PC-3 (cell line): Measurements from ENCODE around the gene IDH3G. TPM values are rescaled to one million over a fixed set of nuclear protein-coding genes. Genes with fewer than 3 reads are reported as not detected.

Source experiments
- ATAC-seq: fragments of 200-7000 bp; cut with Tn5 transposase; 2 replicates; pipeline ENCODE4 v1.9.1; 2020; ENCODE audit warnings: mild to moderate bottlenecking, moderate library complexity
- BruUV-seq: library from RNA; stranded (reverse); fragments of 400-500 nt; replicated peaks from 2 replicates; lab custom pipeline; 2021; lab: Mats Ljungman, UMichigan
- CTCF ChIA-PET: fragments of 300-600 bp; sonication (Branson Sonifier 250); formaldehyde crosslinking; loops from one replicate; lab custom pipeline; 2022; ENCODE audit warnings: antibody characterized with exemption; lab: Charles Lee
- POLR2A ChIA-PET: fragments of 300-600 bp; sonication (Branson Sonifier 250); formaldehyde crosslinking; loops from one replicate; lab custom pipeline; 2022; ENCODE audit warnings: antibody characterized with exemption; ENCODE audit not compliant: unreplicated experiment; lab: Charles Lee
- DNase-seq: peaks from one replicate; pipeline ENCODE4 v3.0.0-alpha.2; 2015
- H2AFZ ChIP-seq: fragments of 300-600 bp; sonication (generic); 2 replicates; pipeline ENCODE4 v1.6.0; 2016; ENCODE audit warnings: antibody characterized with exemption, low read length
- H3F3A ChIP-seq: fragments of 300-600 bp; sonication (generic); one replicate; pipeline ENCODE4 v1.6.0; 2017; ENCODE audit warnings: antibody characterized with exemption, low read length, control low read depth, mild to moderate bottlenecking; ENCODE audit not compliant: unreplicated experiment
- H3K27ac ChIP-seq: fragments of 300-600 bp; sonication (generic); 2 replicates; pipeline ENCODE4 v1.5.1; 2016; ENCODE audit warnings: mild to moderate bottlenecking, low read length
- H3K27me3 ChIP-seq: fragments of 300-600 bp; sonication (generic); 2 replicates; pipeline ENCODE4 v1.6.1; 2016; ENCODE audit warnings: low read length, mixed read lengths
- H3K36me3 ChIP-seq: fragments of 300-600 bp; sonication (generic); 2 replicates; pipeline ENCODE4 v1.6.1; 2016; ENCODE audit warnings: low read depth, mixed run types, low read length, mixed read lengths
- H3K4me1 ChIP-seq: fragments of 300-600 bp; sonication (generic); 2 replicates; pipeline ENCODE4 v1.5.1; 2016; ENCODE audit warnings: low read length; ENCODE audit not compliant: insufficient read depth
- H3K4me2 ChIP-seq: fragments of 300-600 bp; sonication (generic); 2 replicates; pipeline ENCODE4 v1.6.0; 2016; ENCODE audit warnings: low read length
- H3K4me3 ChIP-seq: fragments of 300-600 bp; sonication (generic); 2 replicates; pipeline ENCODE4 v1.5.1; 2016; ENCODE audit warnings: mild to moderate bottlenecking, low read length, mixed read lengths
- H3K79me2 ChIP-seq: fragments of 300-600 bp; sonication (generic); 2 replicates; pipeline ENCODE4 v1.6.1; 2017; ENCODE audit warnings: low read length, mixed read lengths
- H3K9ac ChIP-seq: fragments of 300-600 bp; sonication (generic); 2 replicates; pipeline ENCODE4 v1.6.0; 2016; ENCODE audit warnings: mild to moderate bottlenecking, low read length
- H3K9me2 ChIP-seq: fragments of 300-600 bp; sonication (generic); replicated peaks from 2 replicates; pipeline ENCODE4 v1.6.1; 2016; ENCODE audit warnings: mixed run types, low read length, mixed read lengths
- H3K9me3 ChIP-seq: fragments of 300-600 bp; sonication (generic); 2 replicates; pipeline ENCODE4 v1.6.1; 2016; ENCODE audit warnings: low read length, mixed read lengths
- H4K20me1 ChIP-seq: fragments of 300-600 bp; sonication (generic); 2 replicates; pipeline ENCODE4 v1.6.1; 2016; ENCODE audit warnings: low read length, mixed read lengths
- EZH2 ChIP-seq: fragments of 300-600 bp; sonication (generic); IDR thresholded peaks from one replicate; pipeline ENCODE4 v1.6.1; 2017; ENCODE audit warnings: antibody characterized with exemption, mild to moderate bottlenecking, low read length; ENCODE audit not compliant: unreplicated experiment
- EZH2phosphoT487 ChIP-seq: fragments of 300-600 bp; sonication (generic); IDR thresholded peaks from 2 replicates; pipeline ENCODE4 v1.6.1; 2018; ENCODE audit warnings: mild to moderate bottlenecking, antibody characterized with exemption, low read length, borderline replicate concordance
- intact Hi-C: fragments of 100-400 bp; cut with micrococcal nuclease; formaldehyde crosslinking; loops from 2 replicates; pipeline ENCODE4 v1.9.0; 2023
- total RNA-seq: library from RNA; depleted of rRNA; stranded (reverse); fragments of >200 nt; gene quantifications from 2 replicates; pipeline ENCODE4 v1.2.3, GENCODE V29; 2014
- TF ChIP-seq, protein P1 (sequence below): fragments of 300-600 bp; sonication (generic); conservative IDR thresholded peaks from 2 replicates; pipeline ENCODE4 v1.5.1; 2017; ENCODE audit warnings: antibody characterized with exemption, low read depth, mild to moderate bottlenecking, low read length

IDH3G gene
- total RNA-seq, 1 experiment from 2014 or later = 104 TPM

DNA sequence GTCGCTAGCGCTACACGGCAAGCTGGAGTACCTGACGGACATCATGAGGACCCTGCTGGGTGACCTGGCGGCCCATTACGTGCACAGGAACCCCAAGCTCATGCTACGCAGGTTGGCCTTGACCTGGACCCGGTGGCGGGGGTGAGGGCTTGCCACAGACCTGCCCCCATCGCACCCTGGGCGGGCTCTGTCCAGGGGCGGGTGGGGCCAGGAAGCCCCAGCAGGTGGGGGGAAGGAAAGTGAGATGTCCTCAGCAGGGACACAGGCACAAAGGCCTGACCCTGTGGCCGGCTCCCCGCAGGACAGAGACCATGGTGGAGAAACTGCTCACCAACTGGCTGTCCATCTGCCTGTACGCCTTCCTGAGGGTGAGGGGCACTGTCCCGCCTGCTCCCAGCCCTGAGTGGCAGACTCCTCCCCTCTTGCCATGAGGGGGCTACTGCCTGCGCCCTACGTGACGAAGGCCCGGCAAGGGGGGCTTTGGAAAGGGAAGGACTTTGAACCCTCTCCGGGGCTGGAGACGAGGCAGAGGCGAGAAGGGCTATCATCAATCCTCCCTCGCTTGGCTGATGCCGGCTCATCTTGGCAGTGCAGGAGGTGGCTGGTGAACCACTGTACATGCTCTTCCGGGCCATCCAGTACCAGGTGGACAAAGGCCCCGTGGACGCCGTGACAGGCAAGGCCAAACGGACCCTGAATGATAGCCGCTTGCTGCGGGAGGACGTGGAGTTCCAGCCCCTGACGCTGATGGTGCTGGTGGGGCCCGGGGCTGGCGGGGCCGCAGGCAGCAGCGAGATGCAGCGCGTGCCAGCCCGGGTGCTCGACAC is 18.7 kb downstream of the IDH3G start:
- H3K9me3 ChIP-seq = no peaks in the 10 kb centered on the region
- H3K27me3 ChIP-seq = no peaks in the 10 kb centered on the region
- ChIA-PET POLR2A (no interaction called here), CTCF (interaction anchor here (0.6 kb wide), 1 partner anchor 16 kb away, joined by 6 read pairs; no protein-coding TSS in a partner anchor)
- no peaks in the 10 kb centered on the region for H3K4me1 ChIP-seq
- BruUV-seq = no TSS peak
- no peaks in the 10 kb centered on the region for H4K20me1 ChIP-seq
- no peak overlapping the region for H3K4me3 ChIP-seq
- peak overlapping the region; percentile 16; the same call in 1 of the 2 replicates for H3K27ac ChIP-seq
- intact Hi-C loops = no loop called here
- no peak overlapping the region for H2AFZ ChIP-seq
- no peak for DNase-seq
- ATAC-seq = no peak
- H3K36me3 ChIP-seq = peaks cover 2% of the 10 kb centered on the region; the same call in 1 of the 2 replicates
- no peak overlapping the region for H3K9ac ChIP-seq
- H3K9me2 ChIP-seq = no peaks in the 10 kb centered on the region
- no peak overlapping the region for H3K4me2 ChIP-seq
- TF ChIP-seq EZH2phosphoT487 (no peak), EZH2 (no peak)
- TF ChIP-seq, protein P1, sequence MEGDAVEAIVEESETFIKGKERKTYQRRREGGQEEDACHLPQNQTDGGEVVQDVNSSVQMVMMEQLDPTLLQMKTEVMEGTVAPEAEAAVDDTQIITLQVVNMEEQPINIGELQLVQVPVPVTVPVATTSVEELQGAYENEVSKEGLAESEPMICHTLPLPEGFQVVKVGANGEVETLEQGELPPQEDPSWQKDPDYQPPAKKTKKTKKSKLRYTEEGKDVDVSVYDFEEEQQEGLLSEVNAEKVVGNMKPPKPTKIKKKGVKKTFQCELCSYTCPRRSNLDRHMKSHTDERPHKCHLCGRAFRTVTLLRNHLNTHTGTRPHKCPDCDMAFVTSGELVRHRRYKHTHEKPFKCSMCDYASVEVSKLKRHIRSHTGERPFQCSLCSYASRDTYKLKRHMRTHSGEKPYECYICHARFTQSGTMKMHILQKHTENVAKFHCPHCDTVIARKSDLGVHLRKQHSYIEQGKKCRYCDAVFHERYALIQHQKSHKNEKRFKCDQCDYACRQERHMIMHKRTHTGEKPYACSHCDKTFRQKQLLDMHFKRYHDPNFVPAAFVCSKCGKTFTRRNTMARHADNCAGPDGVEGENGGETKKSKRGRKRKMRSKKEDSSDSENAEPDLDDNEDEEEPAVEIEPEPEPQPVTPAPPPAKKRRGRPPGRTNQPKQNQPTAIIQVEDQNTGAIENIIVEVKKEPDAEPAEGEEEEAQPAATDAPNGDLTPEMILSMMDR = no peak
- H3F3A ChIP-seq = no peaks in the 10 kb centered on the region
- no peaks in the 10 kb centered on the region for H3K79me2 ChIP-seq

DNA sequence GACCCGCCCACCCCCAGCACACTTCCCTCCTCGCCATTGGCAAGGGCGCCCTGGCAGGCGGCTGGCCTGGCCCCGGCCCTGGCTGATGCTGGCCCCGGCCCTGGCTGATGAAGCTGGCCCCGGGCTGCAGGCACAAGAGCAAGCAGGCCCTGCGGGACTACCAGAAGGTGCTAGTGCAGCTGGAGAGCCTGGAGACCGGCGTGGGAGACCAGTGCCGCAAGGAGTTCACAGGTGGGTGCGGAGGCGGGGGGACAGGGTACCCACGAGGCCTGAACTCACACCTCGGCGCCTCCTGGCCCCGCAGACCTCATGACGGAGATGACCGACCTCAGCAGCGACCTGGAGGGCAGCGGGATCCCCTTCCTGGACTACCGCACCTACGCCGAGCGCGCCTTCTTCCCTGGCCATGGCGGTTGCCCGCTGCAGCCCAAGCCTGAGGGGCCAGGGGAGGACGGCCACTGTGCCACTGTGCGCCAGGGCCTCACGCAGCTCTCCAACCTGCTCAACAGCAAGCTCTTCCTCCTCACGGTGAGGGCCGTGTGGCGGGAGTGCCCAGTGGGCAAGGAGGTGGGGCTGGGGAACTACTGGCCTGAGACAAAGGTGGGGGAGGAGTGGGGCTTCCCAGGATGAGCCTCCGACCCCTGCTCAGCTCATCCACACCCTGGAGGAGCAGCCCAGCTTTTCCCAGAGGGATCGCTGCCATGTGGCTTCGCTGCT is 19.4 kb downstream of the IDH3G start:
- Histone ChIP-seq H3K4me2 (no peak overlapping the region), H3K9me3 (no peaks in the 10 kb centered on the region), H3K4me3 (no peak overlapping the region), H3K9ac (no peak overlapping the region), H3K36me3 (peaks cover 2% of the 10 kb centered on the region; the same call in 1 of the 2 replicates), H3K79me2 (no peaks in the 10 kb centered on the region), H3K27ac (no peak overlapping the region), H3K9me2 (no peaks in the 10 kb centered on the region), H3K27me3 (no peaks in the 10 kb centered on the region), H2AFZ (no peak overlapping the region), H3K4me1 (no peaks in the 10 kb centered on the region), H4K20me1 (no peaks in the 10 kb centered on the region), H3F3A (no peaks in the 10 kb centered on the region)
- ChIA-PET POLR2A (interaction anchor here (0.5 kb wide), 1 partner anchor 9 kb away, joined by 10 read pairs; no protein-coding TSS in a partner anchor), CTCF (interaction anchor here (0.6 kb wide), 1 partner anchor 16 kb away, joined by 6 read pairs; no protein-coding TSS in a partner anchor)
- TF ChIP-seq EZH2 = no peak
- TF ChIP-seq, protein P1 = no peak
- TF ChIP-seq EZH2phosphoT487 = no peak
- DNase-seq (no peak), ATAC-seq (no peak)
- BruUV-seq = no TSS peak
- intact Hi-C loops = no loop called here
